ENCODE measurements around the gene MIGA2. TPM values are rescaled to one million over a fixed set of nuclear protein-coding genes. Genes with fewer than 3 reads are reported as not detected.

The MIGA2 gene
- polyA plus RNA-seq, 3 donors, result 22.9 to 33.4 (median 25.1) TPM

GRCh38 chr9:129118799-129119198, 82.4 kb downstream of the MIGA2 start:
- no peak for DNase-seq

GRCh38 chr9:129121483-129121882, 85.1 kb downstream of the MIGA2 start:
- no peak for DNase-seq

Other genes starting within 250 kb of the MIGA2 start
- 10 to 100 TPM; 40.1 to 45.5 (median 41.6) TPM for gene TBC1D13, start 249.4 kb upstream of the MIGA2 start, polyA plus RNA-seq (ENCODE audit: insufficient read length in 3 of 3)
- gene ENDOG, start 218.1 kb upstream of the MIGA2 start, polyA plus RNA-seq (ENCODE audit: insufficient read length in 3 of 3), result 10 to 100 TPM in 2 of 3 donors, 1 to 10 TPM in 1; 8.8 to 17.0 (median 15.2) TPM
- gene SPOUT1, start 206.8 kb upstream of the MIGA2 start, polyA plus RNA-seq (ENCODE audit: insufficient read length in 3 of 3), result 10 to 100 TPM; 43.6 to 59.1 (median 43.6) TPM
- gene KYAT1, start 154.7 kb upstream of the MIGA2 start, polyA plus RNA-seq (ENCODE audit: insufficient read length in 3 of 3), result 10 to 100 TPM; 15.9 to 35.5 (median 29.4) TPM
- gene LRRC8A, start 154.5 kb upstream of the MIGA2 start, polyA plus RNA-seq (ENCODE audit: insufficient read length in 3 of 3), result 10 to 100 TPM; 27.9 to 36.2 (median 34.7) TPM
- 10 to 100 TPM; 58.7 to 69.0 (median 63.6) TPM for gene PHYHD1, start 115.6 kb upstream of the MIGA2 start, polyA plus RNA-seq (ENCODE audit: insufficient read length in 3 of 3)
- gene DOLK, start 89.0 kb upstream of the MIGA2 start, polyA plus RNA-seq (ENCODE audit: insufficient read length in 3 of 3), result 10 to 100 TPM; 17.8 to 19.8 (median 19.1) TPM
- gene NUP188, start 88.9 kb upstream of the MIGA2 start, polyA plus RNA-seq (ENCODE audit: insufficient read length in 3 of 3), result 10 to 100 TPM; 43.7 to 61.3 (median 60.5) TPM
- gene SH3GLB2, start 8.3 kb upstream of the MIGA2 start, polyA plus RNA-seq (ENCODE audit: insufficient read length in 3 of 3), result 100 to 1,000 TPM; 128 to 158 (median 141) TPM
- 10 to 100 TPM; 18.2 to 23.3 (median 23.0) TPM for gene DOLPP1, start 44.5 kb downstream of the MIGA2 start, polyA plus RNA-seq (ENCODE audit: insufficient read length in 3 of 3)
- gene CRAT, start 74.2 kb downstream of the MIGA2 start, polyA plus RNA-seq (ENCODE audit: insufficient read length in 3 of 3), result 10 to 100 TPM; 48.3 to 57.5 (median 53.9) TPM
- 100 to 1,000 TPM; 118 to 133 (median 129) TPM for gene PTPA, start 74.8 kb downstream of the MIGA2 start, polyA plus RNA-seq (ENCODE audit: insufficient read length in 3 of 3)
- 10 to 100 TPM in 2 of 3 donors, 1 to 10 TPM in 1; 9.6 to 18.7 (median 13.1) TPM for gene IER5L, start 141.6 kb downstream of the MIGA2 start, polyA plus RNA-seq (ENCODE audit: insufficient read length in 3 of 3)

Measured in renal pelvis (tissue), 4 donors.